Measurements from ENCODE around the gene CCDC18.

DNA sequence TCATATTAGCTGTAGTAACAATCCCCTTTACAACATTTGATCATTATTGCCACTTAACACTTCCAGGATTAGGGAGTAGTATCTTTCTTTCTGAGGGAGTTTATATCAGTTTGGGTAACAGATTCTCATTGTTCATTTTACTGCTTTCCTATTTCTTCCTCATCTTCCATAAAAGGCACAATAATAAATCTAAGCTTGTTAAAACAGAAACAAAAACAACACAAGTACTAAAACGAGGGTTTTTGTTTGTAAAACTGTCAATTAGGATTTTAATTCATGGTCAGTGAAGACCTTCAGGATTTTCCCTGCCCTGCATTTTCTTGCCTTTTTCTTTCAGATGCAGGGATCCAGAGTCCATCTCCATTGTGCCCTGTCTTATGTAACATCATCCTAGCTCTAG lies 29.8 kb upstream of the CCDC18 start:
- TF ChIP-seq, protein P1, sequence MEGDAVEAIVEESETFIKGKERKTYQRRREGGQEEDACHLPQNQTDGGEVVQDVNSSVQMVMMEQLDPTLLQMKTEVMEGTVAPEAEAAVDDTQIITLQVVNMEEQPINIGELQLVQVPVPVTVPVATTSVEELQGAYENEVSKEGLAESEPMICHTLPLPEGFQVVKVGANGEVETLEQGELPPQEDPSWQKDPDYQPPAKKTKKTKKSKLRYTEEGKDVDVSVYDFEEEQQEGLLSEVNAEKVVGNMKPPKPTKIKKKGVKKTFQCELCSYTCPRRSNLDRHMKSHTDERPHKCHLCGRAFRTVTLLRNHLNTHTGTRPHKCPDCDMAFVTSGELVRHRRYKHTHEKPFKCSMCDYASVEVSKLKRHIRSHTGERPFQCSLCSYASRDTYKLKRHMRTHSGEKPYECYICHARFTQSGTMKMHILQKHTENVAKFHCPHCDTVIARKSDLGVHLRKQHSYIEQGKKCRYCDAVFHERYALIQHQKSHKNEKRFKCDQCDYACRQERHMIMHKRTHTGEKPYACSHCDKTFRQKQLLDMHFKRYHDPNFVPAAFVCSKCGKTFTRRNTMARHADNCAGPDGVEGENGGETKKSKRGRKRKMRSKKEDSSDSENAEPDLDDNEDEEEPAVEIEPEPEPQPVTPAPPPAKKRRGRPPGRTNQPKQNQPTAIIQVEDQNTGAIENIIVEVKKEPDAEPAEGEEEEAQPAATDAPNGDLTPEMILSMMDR (IDR thresholded peaks at IDR 0.05): no peak
- TF ChIP-seq POLR2A (IDR thresholded peaks at IDR 0.05): no peak

Data from body of pancreas (tissue), 4 donors.